Psoas muscle (tissue), 8 donors: ENCODE data around the gene ROGDI. TPM values are rescaled to one million over a fixed set of nuclear protein-coding genes. Genes with fewer than 3 reads are reported as not detected.
A peak's percentile ranks its signal among the peaks of the same experiment; 100 is the strongest.

Source experiments
- ATAC-seq, 4 donors: fragments of 200-7000 bp; cut with Tn5 transposase; one replicate each; pipeline ENCODE4 v1.9.1; 2020; ENCODE audit warnings: moderate library complexity in 3 of 4, mild to moderate bottlenecking in 2 of 4
- DNase-seq, 2 donors: peaks; one replicate each; pipeline ENCODE4 v3.0.0-alpha.2; 2020
- H3K27ac ChIP-seq: fragments of 200-600 bp; one replicate; pipeline ENCODE4 v1.8.0; 2022
- H3K27me3 ChIP-seq, 3 donors: fragments of 200-600 bp in 1 of 3; one replicate each; pipeline versions ENCODE4 v1.6.1 to v1.8.0; 2013 to 2022; ENCODE audit warnings: low read length in 2 of 3, mild to moderate bottlenecking in 2 of 3, moderate library complexity in 1 of 3; ENCODE audit not compliant: insufficient read depth in 3 of 3
- H3K36me3 ChIP-seq, 2 donors: fragments of 200-600 bp in 1 of 2; one replicate each; pipeline versions ENCODE4 v1.6.1 to v1.8.0; 2013 to 2022; ENCODE audit warnings: low read depth in 1 of 2, mild to moderate bottlenecking in 1 of 2, moderate library complexity in 1 of 2; ENCODE audit not compliant: insufficient read depth in 1 of 2
- H3K4me1 ChIP-seq: fragments of 200-600 bp; one replicate; pipeline ENCODE4 v1.8.0; 2022
- H3K4me3 ChIP-seq: fragments of 200-600 bp; one replicate; pipeline ENCODE4 v1.8.0; 2022; ENCODE audit warnings: mild to moderate bottlenecking
- H3K9me3 ChIP-seq: fragments of 200-600 bp; one replicate; pipeline ENCODE4 v1.8.0; 2022
- CTCF ChIP-seq: fragments of 200-600 bp; IDR thresholded peaks from one replicate; pipeline ENCODE4 v1.8.0; 2022; ENCODE audit warnings: antibody characterized with exemption
- WGBS, 3 donors: extraction: QIAGEN DNeasy Blood & Tissue Kit; methylation state at CpG; one replicate each; pipeline versions ENCODE4 v1.1.6 to v1.1.7; 2013; 5-methylcytosine and 5-hydroxymethylcytosine counted together
- intact Hi-C, 2 donors: fragments of 100-400 bp; cut with DNase I; formaldehyde crosslinking; loops; one replicate each; pipeline versions ENCODE4 v1.11.0 to v1.14.2; 2022
- polyA plus RNA-seq, 3 donors: library from polyadenylated mRNA; stranded (reverse); fragments of 200-250 nt; gene quantifications; one replicate each; pipeline ENCODE4 v1.2.3, GENCODE V29; 2013
- total RNA-seq, 4 donors: library from RNA; stranded (reverse); fragmentation: NEBNext Ultra II Directional in 2 of 4; extraction: Animal tissue kit (Norgen Biotek cat#: 25700) in 2 of 4; gene quantifications; one replicate each; pipeline versions ENCODE4 v1.2.1 to v1.2.4, GENCODE V29; 2021 to 2023
- donor health status: healthy with polysubstance abuse.
- donor health status: DM: no; HTN: no; CAD: no; lungs with moderate emphysema.
- donor health status: Bipolar disorder and iron deficiency.
- donor health status: healthy.
- donor health status: DM: yes; HTN: yes; CAD: no.
- donor health status: DM: no; HTN: no; CAD: no.
- donor health status: DM: no; HTN: no; CAD: no.
- donor health status: DM: yes; HTN: yes; CAD: no.

Gene ROGDI
- total and polyA plus RNA-seq, 7 donors = 13.2 to 44.0 (median 17.3) TPM

GRCh38 chr16:4776141-4776705, 26.2 kb downstream of the ROGDI start:
- no peaks in the 10 kb centered on the region for H3K9me3 ChIP-seq

GRCh38 chr16:4775005-4775404, 27.4 kb downstream of the ROGDI start:
- no peaks in the 10 kb centered on the region for H3K36me3 ChIP-seq
- ATAC-seq (no peak), DNase-seq (no peak)
- no peaks in the 10 kb centered on the region for H3K9me3 ChIP-seq
- H3K27ac ChIP-seq = no peak overlapping the region
- no peaks in the 10 kb centered on the region for H3K4me1 ChIP-seq
- no peaks in the 10 kb centered on the region for H3K27me3 ChIP-seq
- intact Hi-C loops = no loop called here
- WGBS, 3 donors = 73 to 81% (median 79%) methylated on average over 10 to 13 of the region's 13 CpGs
- no peak for TF ChIP-seq CTCF
- H3K4me3 ChIP-seq = no peak overlapping the region

More at GRCh38 chr16:4776141-4776705, 26.2 kb downstream of the ROGDI start:
- Histone ChIP-seq H3K27ac (no peak overlapping the region), H3K4me1 (no peaks in the 10 kb centered on the region), H3K4me3 (no peak overlapping the region), H3K36me3 (no peaks in the 10 kb centered on the region), H3K27me3 (no peaks in the 10 kb centered on the region)
- intact Hi-C loops = no loop called here
- no peak for DNase-seq
- WGBS, 3 donors = 87 to 92% (median 92%) methylated on average over 2 of the region's 2 CpGs
- no peak for ATAC-seq
- no peak for TF ChIP-seq CTCF

GRCh38 chr16:4772351-4772750, 30.1 kb downstream of the ROGDI start:
- peaks cover 5% of the 10 kb centered on the region for H3K4me1 ChIP-seq

GRCh38 chr16:4771646-4772045, 30.8 kb downstream of the ROGDI start:
- H3K9me3 ChIP-seq = no peaks in the 10 kb centered on the region
- H3K36me3 ChIP-seq = no peaks in the 10 kb centered on the region
- intact Hi-C loops = no loop called here
- no peak for TF ChIP-seq CTCF
- H3K4me3 ChIP-seq = no peak overlapping the region
- H3K27ac ChIP-seq = no peak overlapping the region
- no peak for DNase-seq
- no peaks in the 10 kb centered on the region for H3K27me3 ChIP-seq
- H3K4me1 ChIP-seq = peaks cover 5% of the 10 kb centered on the region
- WGBS, 3 donors = 48 to 64% (median 58%) methylated on average over 3 of the region's 3 CpGs
- ATAC-seq = no peak

More at GRCh38 chr16:4772351-4772750, 30.1 kb downstream of the ROGDI start:
- Histone ChIP-seq H3K4me3 (no peak overlapping the region), H3K36me3 (no peaks in the 10 kb centered on the region), H3K27ac (no peak overlapping the region), H3K9me3 (no peaks in the 10 kb centered on the region), H3K27me3 (no peaks in the 10 kb centered on the region)
- intact Hi-C loops = no loop called here
- DNase-seq = no peak
- ATAC-seq = no peak
- no peak for TF ChIP-seq CTCF
- WGBS, 3 donors = 75 to 81% (median 75%) methylated on average over 5 of the region's 5 CpGs

GRCh38 chr16:4769306-4769638, 33.2 kb downstream of the ROGDI start:
- Histone ChIP-seq H3K27ac (peak overlapping the region; percentile 78), H3K27me3 (no peaks in the 10 kb centered on the region), H3K9me3 (no peaks in the 10 kb centered on the region), H3K4me3 (peak overlapping the region; percentile 77), H3K36me3 (peaks cover 0 to 13% of the 10 kb centered on the region in 2 donors), H3K4me1 (peaks cover 19% of the 10 kb centered on the region)
- DNase-seq = no peak
- no peak for TF ChIP-seq CTCF
- intact Hi-C loops = loop anchor here (5.0 to 10.0 kb wide), 4 partner anchors 33 to 256 kb away; partner anchors contain the start of genes GLYR1 (in 1 of the 2), ROGDI (in 1 of the 2), SEC14L5 (in 1 of the 2) and UBN1 (in 1 of the 2)
- no peak for ATAC-seq
- WGBS, 3 donors = 29 to 42% (median 32%) methylated on average over 7 of the region's 7 CpGs
